ENCODE results near the gene ZNF532.
"Not testable (repeated sequence)": the region's sequence is repeated elsewhere in the genome, so short reads cannot be mapped to it uniquely, and the experiment has no call there.

The ZNF532 gene

GRCh38 chr18:58828399-58829121 is 36.1 kb upstream of the ZNF532 start:
- Histone ChIP-seq H3K36me3 (replicated peaks; ENCODE audit: low read depth, low read length) (no peaks in the 10 kb centered on the region), H3K27ac (ENCODE audit: low read length) (no peak overlapping the region), H3K4me3 (ENCODE audit: low read length) (no peak overlapping the region), H4K20me1 (ENCODE audit: insufficient read depth, low read length) (no peaks in the 10 kb centered on the region), H3K79me2 (ENCODE audit: low read length) (no peaks in the 10 kb centered on the region), H3K9ac (ENCODE audit: low read length) (no peak overlapping the region), H3K4me2 (ENCODE audit: low read length) (no peak overlapping the region), H3K27me3 (ENCODE audit: low read depth, low read length) (no peaks in the 10 kb centered on the region), H3K9me3 (ENCODE audit: insufficient read depth, low read length) (no peaks in the 10 kb centered on the region), H3K4me1 (ENCODE audit: low read length) (peaks cover 8% of the 10 kb centered on the region), H2AFZ (ENCODE audit: low read depth, low read length) (no peak overlapping the region)
- TF ChIP-seq, protein P1, sequence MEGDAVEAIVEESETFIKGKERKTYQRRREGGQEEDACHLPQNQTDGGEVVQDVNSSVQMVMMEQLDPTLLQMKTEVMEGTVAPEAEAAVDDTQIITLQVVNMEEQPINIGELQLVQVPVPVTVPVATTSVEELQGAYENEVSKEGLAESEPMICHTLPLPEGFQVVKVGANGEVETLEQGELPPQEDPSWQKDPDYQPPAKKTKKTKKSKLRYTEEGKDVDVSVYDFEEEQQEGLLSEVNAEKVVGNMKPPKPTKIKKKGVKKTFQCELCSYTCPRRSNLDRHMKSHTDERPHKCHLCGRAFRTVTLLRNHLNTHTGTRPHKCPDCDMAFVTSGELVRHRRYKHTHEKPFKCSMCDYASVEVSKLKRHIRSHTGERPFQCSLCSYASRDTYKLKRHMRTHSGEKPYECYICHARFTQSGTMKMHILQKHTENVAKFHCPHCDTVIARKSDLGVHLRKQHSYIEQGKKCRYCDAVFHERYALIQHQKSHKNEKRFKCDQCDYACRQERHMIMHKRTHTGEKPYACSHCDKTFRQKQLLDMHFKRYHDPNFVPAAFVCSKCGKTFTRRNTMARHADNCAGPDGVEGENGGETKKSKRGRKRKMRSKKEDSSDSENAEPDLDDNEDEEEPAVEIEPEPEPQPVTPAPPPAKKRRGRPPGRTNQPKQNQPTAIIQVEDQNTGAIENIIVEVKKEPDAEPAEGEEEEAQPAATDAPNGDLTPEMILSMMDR (IDR thresholded peaks at IDR 0.05; ENCODE audit: low read depth, low read length) = no peak
- no peak for TF ChIP-seq EZH2phosphoT487 (IDR thresholded peaks at IDR 0.05; ENCODE audit: low read depth)

DNA sequence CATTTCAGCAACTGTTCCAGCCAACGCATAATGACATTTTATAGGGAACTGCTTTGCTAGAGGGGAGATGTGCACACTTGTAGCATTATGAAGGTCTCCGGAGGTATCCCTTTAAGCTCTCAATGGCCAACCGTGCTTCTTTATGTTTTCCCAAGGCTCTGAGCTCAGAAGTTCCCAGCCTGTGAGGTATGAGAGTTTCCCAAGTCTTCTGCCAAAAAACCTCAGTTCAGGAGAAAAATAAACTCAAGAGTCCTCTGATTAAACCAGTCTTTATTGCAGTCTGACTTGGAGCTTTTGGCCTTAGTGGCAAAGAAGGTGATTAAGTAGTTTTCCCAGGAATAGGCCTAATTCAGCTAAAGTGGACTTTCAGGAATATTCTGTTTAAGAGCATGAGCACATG is 35.4 kb upstream of the ZNF532 start:
- Histone ChIP-seq H3K27me3 (ENCODE audit: low read depth, low read length) (no peaks in the 10 kb centered on the region), H3K9me3 (ENCODE audit: insufficient read depth, low read length) (no peaks in the 10 kb centered on the region), H3K79me2 (ENCODE audit: low read length) (no peaks in the 10 kb centered on the region), H3K27ac (ENCODE audit: low read length) (no peak overlapping the region), H4K20me1 (ENCODE audit: insufficient read depth, low read length) (no peaks in the 10 kb centered on the region), H3K4me3 (ENCODE audit: low read length) (no peak overlapping the region), H2AFZ (ENCODE audit: low read depth, low read length) (no peak overlapping the region), H3K4me2 (ENCODE audit: low read length) (no peak overlapping the region), H3K9ac (ENCODE audit: low read length) (no peak overlapping the region), H3K36me3 (replicated peaks; ENCODE audit: low read depth, low read length) (no peaks in the 10 kb centered on the region), H3K4me1 (ENCODE audit: low read length) (peaks cover 8% of the 10 kb centered on the region)
- no peak for TF ChIP-seq EZH2phosphoT487 (IDR thresholded peaks at IDR 0.05; ENCODE audit: low read depth)
- TF ChIP-seq, protein P1 (IDR thresholded peaks at IDR 0.05; ENCODE audit: low read depth, low read length) = no peak

GRCh38 chr18:58829886-58830285 is 34.8 kb upstream of the ZNF532 start:
- H3K4me2 ChIP-seq (ENCODE audit: low read length); H3K36me3 ChIP-seq (replicated peaks; ENCODE audit: low read depth, low read length); H3K9ac ChIP-seq (ENCODE audit: low read length); H3K9me3 ChIP-seq (ENCODE audit: insufficient read depth, low read length); H2AFZ ChIP-seq (ENCODE audit: low read depth, low read length); H3K79me2 ChIP-seq (ENCODE audit: low read length); H3K27ac ChIP-seq (ENCODE audit: low read length); H4K20me1 ChIP-seq (ENCODE audit: insufficient read depth, low read length); H3K4me3 ChIP-seq (ENCODE audit: low read length); H3K27me3 ChIP-seq (ENCODE audit: low read depth, low read length); H3K4me1 ChIP-seq (ENCODE audit: low read length): not testable (repeated sequence)

DNA sequence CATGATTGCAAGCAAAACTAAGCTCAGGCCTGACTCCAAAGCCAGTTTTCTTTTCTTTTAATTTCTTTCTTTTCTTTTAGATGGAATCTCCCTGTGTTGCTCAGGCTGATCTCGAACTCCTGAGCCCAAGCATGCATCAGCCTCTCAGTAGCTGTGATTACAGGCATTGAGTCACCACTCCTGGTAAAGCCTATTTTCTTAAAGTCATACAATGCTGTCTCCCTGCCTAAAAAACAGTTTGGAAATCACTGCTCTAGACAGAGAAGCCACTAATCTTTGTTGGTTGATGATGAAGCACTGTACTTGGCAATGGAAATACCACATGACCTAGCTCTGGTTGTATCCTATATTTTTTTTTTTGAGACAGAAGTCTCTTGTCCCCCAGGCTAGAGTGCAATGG is 33.1 kb upstream of the ZNF532 start:
- Histone ChIP-seq H3K4me2 (ENCODE audit: low read length) (no peak overlapping the region), H3K9me3 (ENCODE audit: insufficient read depth, low read length) (no peaks in the 10 kb centered on the region), H3K4me3 (ENCODE audit: low read length) (no peak overlapping the region), H3K27ac (ENCODE audit: low read length) (no peak overlapping the region), H3K36me3 (replicated peaks; ENCODE audit: low read depth, low read length) (no peaks in the 10 kb centered on the region), H4K20me1 (ENCODE audit: insufficient read depth, low read length) (no peaks in the 10 kb centered on the region), H2AFZ (ENCODE audit: low read depth, low read length) (no peak overlapping the region), H3K79me2 (ENCODE audit: low read length) (no peaks in the 10 kb centered on the region), H3K27me3 (ENCODE audit: low read depth, low read length) (no peaks in the 10 kb centered on the region), H3K4me1 (ENCODE audit: low read length) (peaks cover 3% of the 10 kb centered on the region), H3K9ac (ENCODE audit: low read length) (no peak overlapping the region)
- TF ChIP-seq, protein P1 (IDR thresholded peaks at IDR 0.05; ENCODE audit: low read depth, low read length) = no peak
- TF ChIP-seq EZH2phosphoT487 (IDR thresholded peaks at IDR 0.05; ENCODE audit: low read depth) = no peak

Measured in OCI-LY3 (cell line).